ENCODE measurements around the gene CD2BP2.

Gene CD2BP2

GRCh38 chr16:30378236-30379157 is 23.4 kb upstream of the CD2BP2 start:
- peak; percentile 99 for DNase-seq

- peak; percentile 95 for DNase-seq
Measured at GRCh38 chr16:30377812-30378235, 22.7 kb upstream of the CD2BP2 start.

GRCh38 chr16:30377050-30377811 is 22.1 kb upstream of the CD2BP2 start:
- no peak for DNase-seq

- no peak for DNase-seq
Measured at GRCh38 chr16:30376461-30376902, 21.4 kb upstream of the CD2BP2 start.

- DNase-seq, result no peak
Measured at GRCh38 chr16:30375864-30376263, 20.8 kb upstream of the CD2BP2 start.

GRCh38 chr16:30374538-30374937 is 19.4 kb upstream of the CD2BP2 start, which contains the start of gene MYL11:
MYL11 (plus strand) TSS chr16:30374802; CDS start chr16:30374858, 56 bp downstream.
- DNase-seq, result no peak

- no peak for DNase-seq
Measured at GRCh38 chr16:30372725-30373124, 17.6 kb upstream of the CD2BP2 start.

- no peak for DNase-seq
Measured at GRCh38 chr16:30372038-30372712, 17.1 kb upstream of the CD2BP2 start.

- DNase-seq, result no peak
Measured at GRCh38 chr16:30371248-30371816, 16.2 kb upstream of the CD2BP2 start.

GRCh38 chr16:30370456-30371247 is 15.5 kb upstream of the CD2BP2 start, which contains the start of gene TBC1D10B:
TBC1D10B (minus strand) TSS chr16:30370494; CDS start chr16:30370183, 311 bp downstream.
- peak; percentile 100 for DNase-seq

GRCh38 chr16:30369938-30370455 is 14.9 kb upstream of the CD2BP2 start:
- DNase-seq, result no peak

GRCh38 chr16:30369091-30369937 is 14.2 kb upstream of the CD2BP2 start:
- DNase-seq, result peak; percentile 56

GRCh38 chr16:30368792-30369090 is 13.6 kb upstream of the CD2BP2 start:
- no peak for DNase-seq

GRCh38 chr16:30368122-30368791 is 13.1 kb upstream of the CD2BP2 start:
- peak; percentile 46 for DNase-seq

GRCh38 chr16:30367349-30368009 is 12.4 kb upstream of the CD2BP2 start:
- DNase-seq, result no peak

GRCh38 chr16:30366511-30366910 is 11.4 kb upstream of the CD2BP2 start:
- DNase-seq, result no peak

- DNase-seq, result no peak
Measured at GRCh38 chr16:30365200-30365599, 10.1 kb upstream of the CD2BP2 start.

GRCh38 chr16:30361180-30361579 is 6.1 kb upstream of the CD2BP2 start:
- no peak for DNase-seq

- DNase-seq, result no peak
Measured at GRCh38 chr16:30359871-30360170, 4.7 kb upstream of the CD2BP2 start.

Measured in NCI-H69 (cell line).